GM18868 (cell line): ENCODE results near the gene LTF.
"Not testable (repeated sequence)": the region's sequence is repeated elsewhere in the genome, so short reads cannot be mapped to it uniquely, and the experiment has no call there.

Source experiments
- ATAC-seq: cut with Tn5 transposase; IDR thresholded peaks from one replicate; pipeline ENCODE4 v1.9.1; 2021; ENCODE audit warnings: mild to moderate bottlenecking, moderate library complexity; ENCODE audit not compliant: unreplicated experiment

Gene LTF

DNA sequence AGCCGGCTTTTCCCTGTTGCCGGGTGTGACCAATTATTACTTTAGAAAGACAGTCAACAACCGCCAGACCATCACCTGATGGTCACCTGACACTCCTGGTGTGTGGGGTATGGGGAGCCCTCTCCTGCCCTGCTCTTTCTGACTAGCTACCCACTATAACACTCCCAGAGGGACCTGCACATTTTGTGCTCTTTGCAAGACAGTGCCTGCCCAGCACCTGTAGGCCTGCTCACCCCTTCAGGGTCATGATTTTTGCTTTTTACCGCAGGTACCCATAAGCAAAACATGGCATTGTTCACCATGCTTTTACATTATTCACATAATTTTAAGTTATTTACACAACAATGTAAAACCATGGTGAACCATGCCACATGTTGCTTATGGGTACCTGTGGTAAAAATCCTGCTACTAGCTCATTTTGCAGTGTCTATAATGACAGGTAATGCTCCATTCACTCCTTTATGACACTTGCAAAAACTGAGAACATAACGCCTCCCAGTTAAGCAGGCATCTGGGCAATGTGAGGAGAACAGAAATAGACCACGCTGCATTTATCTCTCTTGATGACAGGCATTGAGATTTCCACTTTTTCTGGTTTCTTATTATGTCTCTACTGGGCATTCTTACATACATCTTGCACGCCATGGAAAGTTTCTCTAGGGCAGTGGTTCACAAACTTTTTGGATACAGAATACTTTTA, 47.7 kb downstream of the LTF start:
- ATAC-seq, result no peak

GRCh38 chr3:46416125-46416810, 48.4 kb downstream of the LTF start:
- no peak for ATAC-seq

DNA sequence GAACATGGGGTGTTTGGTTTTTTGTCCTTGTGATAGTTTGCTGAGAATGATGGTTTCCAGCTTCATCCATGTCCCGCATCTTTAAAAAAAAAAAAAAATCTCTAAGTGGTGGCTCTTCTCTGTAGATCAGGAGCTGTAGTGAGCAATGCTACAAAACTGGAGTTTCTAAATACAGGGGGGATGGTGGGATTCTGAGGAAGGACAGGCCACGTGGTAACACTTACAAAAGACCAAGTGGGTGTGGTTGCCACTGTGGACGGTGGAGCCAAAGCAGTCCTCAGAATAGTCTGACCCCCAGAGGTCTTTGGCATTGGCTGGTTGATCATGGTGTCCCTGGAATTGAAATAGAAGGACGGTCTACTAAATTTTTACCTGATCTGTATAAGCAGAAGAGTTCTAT, 50.0 kb downstream of the LTF start:
- no peak for ATAC-seq

- no peak for ATAC-seq
Observed at GRCh38 chr3:46413951-46414350, 50.8 kb downstream of the LTF start.

- no peak for ATAC-seq
Observed at GRCh38 chr3:46412786-46413298, 51.9 kb downstream of the LTF start.

GRCh38 chr3:46411271-46411670, 53.4 kb downstream of the LTF start:
- no peak for ATAC-seq

GRCh38 chr3:46410669-46411068, 54.0 kb downstream of the LTF start:
- no peak for ATAC-seq

DNA sequence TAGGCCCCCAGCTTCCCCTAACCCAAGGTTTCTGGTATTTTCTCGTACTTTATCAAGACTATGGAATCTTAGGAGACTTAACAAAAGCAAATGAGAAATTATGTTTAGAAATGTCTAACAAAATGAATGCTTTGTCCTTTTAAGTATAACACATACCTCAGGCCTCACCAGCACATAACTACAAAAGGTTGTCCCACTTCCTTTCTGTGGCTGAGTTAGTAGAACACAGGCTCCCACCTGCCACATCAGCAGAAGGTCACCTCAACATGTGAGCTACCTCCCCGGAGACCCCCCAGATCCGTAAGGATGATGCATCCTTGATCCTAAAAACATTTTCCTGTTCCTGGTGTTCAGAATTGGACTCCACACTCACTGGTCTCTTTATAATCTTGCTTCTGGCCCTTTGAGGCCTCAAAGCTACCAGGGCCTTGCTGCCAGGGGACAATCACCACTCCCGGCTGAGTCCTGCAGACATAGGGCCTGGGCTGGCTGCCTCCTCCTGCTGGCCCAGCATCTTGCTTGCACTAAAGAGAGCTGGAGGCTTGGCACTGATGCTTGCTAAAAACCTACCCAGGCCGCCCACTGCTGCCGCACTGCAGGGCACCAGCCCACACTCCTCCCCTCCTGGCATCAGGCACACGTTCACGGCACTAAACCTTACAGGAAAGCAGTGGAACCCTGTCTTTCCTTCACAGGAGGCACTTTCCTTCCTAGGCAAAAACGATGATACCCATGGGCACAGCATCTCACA, 54.8 kb downstream of the LTF start:
- no peak for ATAC-seq

- no peak for ATAC-seq
Observed at GRCh38 chr3:46408853-46409252, 55.9 kb downstream of the LTF start.

DNA sequence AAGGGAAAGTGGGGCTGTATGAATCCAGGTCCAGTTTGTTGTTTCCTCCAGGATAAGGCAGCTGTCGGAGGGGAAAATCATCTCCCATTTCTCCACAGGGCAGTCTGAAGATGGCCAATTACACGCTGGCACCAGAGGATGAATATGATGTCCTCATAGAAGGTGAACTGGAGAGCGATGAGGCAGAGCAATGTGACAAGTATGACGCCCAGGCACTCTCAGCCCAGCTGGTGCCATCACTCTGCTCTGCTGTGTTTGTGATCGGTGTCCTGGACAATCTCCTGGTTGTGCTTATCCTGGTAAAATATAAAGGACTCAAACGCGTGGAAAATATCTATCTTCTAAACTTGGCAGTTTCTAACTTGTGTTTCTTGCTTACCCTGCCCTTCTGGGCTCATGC, 56.7 kb downstream of the LTF start:
- no peak for ATAC-seq

GRCh38 chr3:46406788-46407611, 57.7 kb downstream of the LTF start, which contains the start of the genes CCR5AS and CCRL2:
TSS of gene CCR5AS (minus strand) at chr3:46407066.
TSS of gene CCRL2 (plus strand) at chr3:46407259. CDS start at chr3:46408080, 821 bp downstream.
- no peak for ATAC-seq

GRCh38 chr3:46406443-46406787, 58.3 kb downstream of the LTF start:
- no peak for ATAC-seq

- ATAC-seq, result no peak
Observed at GRCh38 chr3:46405301-46406019, 59.2 kb downstream of the LTF start.

DNA sequence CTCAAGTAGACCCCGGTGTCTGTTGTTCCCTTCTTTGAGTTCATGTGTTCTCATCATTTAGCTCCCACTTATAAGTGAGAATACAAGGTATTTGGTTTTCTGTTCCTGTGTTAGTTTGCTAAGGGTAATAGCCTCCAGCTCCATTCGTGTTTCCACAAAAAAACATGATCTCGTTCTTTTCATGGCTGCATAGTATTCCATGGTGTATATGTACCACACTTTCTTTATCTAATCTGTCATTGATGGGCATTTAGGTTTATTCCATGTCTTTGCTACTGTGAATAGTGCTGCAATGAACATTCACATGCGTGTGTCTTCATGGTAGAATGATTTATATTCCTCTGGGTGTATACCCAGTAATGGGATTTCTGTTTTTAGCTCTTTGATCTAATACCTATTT, 61.8 kb downstream of the LTF start:
- not testable (repeated sequence) for ATAC-seq

DNA sequence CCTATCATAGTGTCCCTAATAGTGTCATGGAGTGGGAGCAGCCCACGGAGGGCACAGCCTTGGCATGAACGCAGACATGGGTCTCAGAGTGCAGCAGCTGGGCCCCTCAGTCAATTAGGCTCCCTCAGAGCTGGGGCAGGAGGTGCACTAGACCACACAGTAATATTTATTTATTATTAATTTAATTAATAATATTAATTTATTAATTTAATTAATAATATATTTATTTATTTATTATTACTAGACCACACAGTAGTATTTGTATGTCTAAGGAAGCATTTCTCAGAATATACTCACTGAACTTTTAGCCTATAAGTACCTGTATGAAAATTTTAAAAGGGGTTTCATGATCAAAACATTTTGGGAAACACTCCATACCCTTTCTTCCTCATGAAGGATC, 63.1 kb downstream of the LTF start:
- ATAC-seq, result no peak

- no peak for ATAC-seq
Observed at GRCh38 chr3:46400846-46401245, 63.9 kb downstream of the LTF start.

DNA sequence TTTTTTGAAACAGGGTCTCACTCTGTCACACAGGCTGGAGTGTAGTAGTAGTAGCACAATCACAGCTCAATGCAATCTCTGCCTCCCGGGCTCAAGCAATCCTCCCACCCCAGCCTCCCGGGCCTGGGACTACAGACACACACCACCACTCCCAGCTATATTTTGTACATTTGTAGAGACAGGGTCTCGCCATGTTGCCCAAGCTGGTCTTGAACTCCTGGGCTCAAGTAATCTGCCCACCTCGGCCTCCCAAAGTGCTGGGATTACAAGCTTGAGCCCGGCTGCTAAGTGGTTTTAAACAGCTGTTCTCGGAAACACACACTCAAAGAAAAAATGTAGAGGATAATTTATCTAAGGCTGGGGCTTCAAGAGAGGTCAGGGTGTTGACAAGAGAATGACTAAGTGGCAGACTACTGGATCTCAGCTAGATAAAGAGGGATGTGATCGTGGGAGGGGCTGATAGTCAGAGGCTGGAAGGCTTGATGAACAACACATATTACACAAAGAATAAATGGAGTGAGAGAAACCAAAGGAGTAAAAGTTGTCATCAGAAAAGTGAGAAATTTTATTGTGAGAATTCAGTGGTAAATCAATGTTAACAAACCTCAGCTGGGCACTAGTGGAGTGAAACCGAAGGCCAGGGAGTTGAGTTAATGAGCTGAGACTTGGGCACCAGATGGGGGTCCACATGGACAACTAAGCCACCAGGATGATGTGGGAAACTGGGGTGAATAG, 64.5 kb downstream of the LTF start:
- ATAC-seq, result no peak

DNA sequence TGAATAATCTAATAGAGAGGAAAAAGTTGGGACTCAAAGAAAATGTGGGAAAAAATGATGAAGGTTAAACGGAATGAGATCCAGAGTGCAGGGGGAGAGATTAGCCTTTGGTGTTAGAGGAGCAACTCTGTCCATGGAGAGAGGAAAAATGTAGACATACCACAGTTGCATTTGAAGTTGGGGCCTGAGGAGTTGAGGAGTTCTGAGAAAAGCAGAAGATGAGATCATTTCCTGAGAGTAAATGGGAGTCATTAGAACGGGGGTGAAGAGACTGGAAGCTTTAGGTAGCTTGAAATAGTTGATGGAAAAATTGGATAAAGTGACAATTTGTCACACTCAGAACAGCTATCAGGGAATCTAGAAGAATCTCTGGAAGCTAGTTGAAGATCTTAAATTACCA, 65.1 kb downstream of the LTF start:
- ATAC-seq, result no peak

DNA sequence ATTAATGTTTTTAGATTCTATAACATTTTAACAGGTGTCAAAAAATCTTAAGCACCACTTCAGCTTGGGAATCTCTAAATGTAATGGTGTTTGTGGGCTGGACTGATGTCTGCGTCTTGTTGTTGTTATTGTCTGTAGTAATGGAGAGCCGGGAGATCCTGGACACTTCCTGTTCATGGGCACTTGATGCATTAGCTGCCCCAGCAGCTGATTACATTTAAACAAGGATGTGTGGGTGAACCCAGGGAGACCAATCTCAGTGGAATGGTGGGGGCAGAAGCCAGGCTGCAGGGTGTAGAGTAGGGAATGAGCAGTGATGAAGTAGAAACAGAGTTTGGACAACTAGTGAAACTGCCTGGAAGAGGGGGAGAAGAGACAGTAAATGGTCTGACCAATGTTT, 65.6 kb downstream of the LTF start:
- no peak for ATAC-seq
